ENCODE results near the gene MSLN.

MSLN gene

DNA sequence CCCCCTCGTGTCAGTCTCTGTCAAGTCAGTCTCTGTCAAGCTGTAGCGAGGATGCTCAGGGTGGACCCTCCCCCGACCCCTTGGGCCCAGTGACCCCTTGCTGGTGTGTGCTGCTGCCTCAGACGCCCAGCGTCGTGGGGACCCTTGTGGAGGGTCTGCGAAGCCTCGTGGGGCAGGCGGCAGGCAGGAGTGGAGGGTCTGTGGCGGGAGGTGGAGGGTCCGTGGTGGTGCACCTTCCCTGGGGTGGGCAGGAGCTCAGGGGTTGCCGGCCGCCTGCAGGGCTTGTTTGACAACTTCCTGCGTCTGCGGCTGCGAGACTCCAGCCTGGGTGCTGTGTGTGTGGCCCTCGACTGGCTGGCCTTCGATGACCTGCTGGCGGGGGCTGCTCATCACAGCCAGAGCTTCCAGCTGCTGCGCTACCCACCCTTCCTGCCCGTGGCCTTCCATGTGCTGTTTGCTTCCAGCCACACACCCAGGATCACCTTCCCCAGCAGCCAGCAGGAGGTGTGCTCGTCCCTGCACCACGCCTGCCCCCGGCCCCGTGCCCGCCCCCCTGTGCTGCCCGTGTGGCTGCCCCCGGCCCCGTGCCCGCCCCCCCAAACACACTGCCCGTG is 34.4 kb downstream of the MSLN start:
- DNase-seq: no peak

DNA sequence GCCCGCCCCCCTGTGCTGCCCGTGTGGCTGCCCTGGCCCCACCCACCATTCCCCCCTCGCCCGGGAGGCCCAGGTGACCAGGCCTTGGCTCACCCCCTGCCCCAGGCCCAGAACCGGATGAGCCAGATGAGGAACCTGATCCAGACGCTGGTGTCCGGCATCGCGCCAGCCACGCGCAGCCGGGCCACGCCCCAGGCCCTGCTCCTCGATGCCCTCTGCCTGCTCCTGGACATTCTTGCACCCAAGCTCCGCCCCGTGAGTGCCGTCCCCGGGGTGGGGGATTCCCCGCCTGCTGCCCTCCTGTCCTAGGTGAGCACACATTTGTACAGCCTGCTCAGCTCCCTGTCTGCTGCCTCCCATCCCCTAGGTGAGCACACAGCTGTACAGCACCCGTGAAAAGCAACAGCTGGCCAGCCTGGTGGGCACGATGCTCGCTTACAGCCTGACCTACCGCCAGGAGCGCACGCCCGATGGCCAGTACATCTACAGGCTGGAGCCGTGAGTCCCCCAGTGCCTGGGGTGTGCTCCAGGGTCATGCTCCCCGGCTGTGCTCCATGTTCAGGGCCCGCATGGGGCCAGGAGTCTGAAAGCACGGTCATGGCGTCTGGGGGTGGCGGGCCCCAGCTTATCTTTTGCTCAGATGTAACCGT is 35.2 kb downstream of the MSLN start:
- DNase-seq: no peak

DNA sequence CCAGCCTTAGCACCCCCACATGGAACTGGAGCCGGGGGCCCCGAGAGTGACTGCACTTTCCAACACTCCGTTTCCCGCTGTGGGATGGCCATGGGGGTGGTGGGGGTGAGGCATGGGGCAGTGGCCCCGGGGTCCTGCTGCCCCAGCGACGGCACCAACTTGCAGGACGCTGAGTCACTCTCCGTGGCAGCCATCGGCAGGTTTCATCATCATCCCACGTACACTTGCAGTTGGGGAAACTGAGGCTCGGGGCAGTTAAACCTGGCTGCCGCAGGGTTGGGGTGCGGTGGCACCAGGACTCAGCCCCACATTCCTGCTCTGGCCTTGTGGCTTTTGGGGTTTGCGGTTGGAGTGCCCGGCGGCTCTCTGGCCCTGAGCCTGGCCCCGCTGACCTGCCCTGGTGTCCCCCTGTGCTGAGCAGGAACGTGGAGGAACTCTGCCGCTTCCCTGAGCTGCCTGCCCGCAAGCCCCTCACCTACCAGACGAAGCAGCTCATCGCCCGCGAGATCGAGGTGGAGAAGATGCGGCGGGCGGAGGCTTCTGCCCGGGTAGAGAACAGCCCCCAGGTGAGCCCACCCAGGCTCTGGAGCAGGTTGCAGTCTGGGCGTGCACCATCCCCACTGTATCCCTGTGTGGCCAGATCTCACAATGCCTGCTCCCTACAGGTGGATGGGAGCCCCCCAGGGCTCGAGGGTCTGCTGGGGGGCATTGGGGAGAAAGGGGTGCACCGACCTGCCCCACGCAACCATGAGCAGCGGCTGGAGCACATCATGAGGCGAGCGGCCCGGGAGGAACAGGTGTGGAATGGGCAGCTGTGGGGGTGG is 36.0 kb downstream of the MSLN start:
- DNase-seq: no peak

DNA sequence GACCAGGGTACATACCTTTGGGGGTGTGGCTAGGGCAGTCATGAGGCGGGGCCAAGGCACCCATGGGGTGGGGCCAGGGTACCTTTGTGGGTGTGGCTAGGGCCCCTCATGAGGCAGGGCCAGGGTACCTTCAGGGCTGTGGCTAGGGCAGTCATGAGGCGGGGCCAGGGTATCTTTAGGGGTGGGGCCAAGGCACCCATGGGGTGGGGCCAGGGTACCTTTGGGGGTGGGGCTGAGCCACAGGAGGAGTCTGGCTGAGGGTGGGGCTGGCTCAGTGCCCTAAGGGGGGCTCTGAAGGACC is 36.5 kb downstream of the MSLN start:
- peak; percentile 66 for DNase-seq

DNA sequence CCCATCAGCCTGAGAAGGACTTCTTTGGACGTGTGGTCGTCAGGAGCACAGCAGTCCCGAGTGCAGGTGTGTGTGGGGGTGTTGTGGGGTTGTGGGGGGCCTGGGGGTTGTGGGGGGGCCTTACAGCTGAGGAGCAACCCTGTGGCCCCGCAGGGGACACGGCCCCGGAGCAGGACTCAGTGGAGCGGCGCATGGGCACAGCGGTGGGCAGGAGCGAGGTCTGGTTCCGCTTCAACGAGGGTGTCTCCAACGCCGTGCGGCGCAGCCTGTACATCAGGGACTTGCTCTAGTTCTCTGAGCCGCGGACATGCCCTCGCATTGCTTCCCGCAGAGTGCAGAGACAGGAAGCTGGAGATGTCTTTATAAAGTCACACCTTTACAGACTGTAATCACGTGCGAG is 37.2 kb downstream of the MSLN start:
- no peak for DNase-seq

DNA sequence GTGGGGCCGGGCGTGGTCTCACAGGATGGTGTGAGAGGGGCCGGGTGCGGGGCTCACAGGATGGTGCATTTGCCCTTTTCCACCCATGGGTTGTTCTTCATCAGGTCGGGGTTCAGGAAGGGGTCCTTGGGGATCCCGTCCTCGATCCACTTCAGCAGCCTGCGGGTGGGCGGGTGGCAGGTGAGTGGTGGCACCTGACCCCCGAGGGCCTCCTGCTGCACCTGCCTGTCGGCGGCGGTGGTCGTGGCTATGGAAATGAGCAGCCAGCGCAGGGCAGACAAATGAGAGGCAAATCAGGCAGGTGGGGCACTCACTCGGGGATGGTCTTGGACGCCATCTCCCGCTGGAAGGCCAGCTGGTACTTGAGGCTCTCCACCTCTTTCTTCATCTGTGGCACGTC is 38.1 kb downstream of the MSLN start:
- no peak for DNase-seq

DNA sequence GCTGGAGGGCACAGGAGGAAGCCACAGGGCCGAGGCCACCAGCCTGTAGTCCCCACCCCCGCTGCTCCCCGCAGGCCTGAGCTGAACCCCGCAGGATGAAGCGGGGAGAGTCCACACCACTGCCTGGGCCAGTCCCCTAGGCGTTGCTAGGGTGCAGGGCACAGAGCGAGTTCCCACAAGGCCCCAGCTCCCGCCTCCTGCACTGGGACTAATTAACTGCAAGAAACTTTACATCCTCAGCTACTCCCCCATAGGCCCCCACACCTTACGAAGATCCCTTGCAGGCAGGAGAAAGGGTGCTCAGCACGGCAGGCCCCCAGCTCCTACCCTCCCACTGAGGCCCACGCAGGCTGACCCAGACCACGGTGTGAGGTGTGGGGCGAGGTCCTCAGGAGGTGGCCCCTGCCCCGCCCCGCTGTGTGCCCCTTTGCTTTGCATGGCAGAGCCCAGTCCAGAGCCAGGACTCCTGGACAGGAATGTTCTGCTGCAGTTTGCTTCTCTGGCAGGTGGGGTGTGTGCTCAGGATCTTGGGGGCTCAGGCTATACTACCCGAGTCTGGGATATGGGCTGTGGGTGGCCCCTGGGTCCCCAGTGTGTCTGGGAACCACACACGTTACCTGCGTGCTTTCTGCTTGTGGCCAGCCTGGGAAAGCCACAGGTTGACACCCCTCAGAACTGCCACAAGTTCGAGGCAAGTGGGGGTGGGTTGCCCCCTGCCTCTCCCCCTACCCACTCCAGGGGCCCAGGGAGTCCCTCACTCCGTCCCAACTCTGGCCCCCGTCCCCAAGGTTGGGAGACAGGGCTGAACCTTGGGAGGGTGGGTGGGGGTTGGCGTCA is 38.8 kb downstream of the MSLN start:
- no peak for DNase-seq

DNA sequence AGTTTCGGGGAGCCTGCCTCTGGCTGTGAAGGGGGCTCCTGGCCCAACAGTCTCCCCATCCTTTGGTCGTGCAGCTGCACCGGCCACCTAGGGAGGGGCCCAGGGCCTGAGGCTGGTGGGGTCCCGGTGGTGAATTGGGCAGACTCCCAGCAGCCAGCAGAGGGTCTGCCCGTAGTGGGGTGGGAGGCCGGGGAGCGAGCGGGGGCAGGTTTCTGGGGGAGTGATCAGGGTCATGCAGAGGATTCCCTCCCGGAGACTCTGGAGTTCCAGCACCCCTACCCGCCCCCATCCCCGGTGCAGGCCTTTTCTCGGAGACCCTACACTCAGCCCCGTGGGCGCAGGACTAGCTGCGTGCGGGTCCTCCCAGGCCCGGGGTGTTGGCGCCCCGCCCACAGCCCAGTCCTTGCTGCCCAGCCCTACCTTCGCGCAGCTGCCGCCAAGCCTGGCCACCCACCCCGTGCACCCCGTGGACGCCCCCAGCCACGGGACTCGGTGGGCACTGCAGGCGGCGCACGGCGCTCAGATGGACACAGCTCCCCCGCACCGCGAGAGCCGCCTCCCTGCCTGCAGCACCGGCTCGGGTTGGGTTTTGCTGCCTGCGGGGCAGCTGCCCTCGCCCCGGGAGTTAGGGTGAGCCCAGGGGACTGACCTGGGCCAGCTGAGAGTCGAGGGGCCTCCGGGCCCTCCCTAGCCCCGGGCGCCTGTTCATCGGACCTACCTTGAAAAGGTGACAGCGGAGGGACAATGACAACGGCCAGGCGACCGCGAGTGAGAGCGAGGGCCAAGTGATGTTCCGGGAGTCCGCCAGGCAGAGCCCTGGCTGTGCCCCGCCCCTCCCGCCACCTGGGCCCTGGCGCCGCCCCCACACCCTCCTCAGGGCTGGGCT is 39.7 kb downstream of the MSLN start, which contains the start of gene GNG13:
Gene GNG13, minus strand, starts transcription at position 787 of the 886 bp plus-strand sequence. CDS start 1,657 bp downstream, outside the sequence.
- DNase-seq: no peak

DNA sequence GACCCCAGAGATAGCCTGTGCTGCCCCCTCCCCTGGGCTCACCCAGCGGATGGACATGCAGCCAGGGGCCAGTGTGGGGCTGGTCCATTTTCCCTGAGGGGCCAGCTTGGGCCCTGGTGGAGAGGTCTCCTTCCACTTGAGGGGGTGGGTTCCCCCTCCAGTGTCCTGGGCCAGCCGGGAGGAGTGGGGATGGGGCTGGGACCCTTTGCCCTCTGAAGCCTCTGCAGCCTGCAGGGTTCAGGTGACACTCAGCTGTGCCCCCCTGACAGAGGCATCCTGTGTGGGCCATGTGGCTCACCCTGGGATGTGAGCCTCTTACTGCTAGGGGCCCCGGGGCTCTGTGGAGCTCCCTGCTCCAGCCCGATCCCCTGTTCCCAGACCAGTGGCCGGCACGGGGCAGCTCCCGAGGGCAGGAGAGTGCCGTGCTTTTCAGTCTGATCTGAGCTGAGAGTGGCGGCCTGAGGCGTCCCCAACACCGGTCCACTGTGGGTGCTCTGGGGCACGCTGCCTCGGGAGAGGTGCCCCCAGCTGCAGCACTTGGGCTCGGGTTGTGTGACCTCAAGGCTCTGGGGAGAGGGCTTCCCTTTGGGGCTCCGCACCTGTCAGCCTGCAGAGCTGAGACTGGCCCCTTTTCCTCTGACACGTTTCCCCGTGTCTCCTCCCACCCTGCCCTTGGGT is 40.4 kb downstream of the MSLN start:
- DNase-seq: no peak

DNA sequence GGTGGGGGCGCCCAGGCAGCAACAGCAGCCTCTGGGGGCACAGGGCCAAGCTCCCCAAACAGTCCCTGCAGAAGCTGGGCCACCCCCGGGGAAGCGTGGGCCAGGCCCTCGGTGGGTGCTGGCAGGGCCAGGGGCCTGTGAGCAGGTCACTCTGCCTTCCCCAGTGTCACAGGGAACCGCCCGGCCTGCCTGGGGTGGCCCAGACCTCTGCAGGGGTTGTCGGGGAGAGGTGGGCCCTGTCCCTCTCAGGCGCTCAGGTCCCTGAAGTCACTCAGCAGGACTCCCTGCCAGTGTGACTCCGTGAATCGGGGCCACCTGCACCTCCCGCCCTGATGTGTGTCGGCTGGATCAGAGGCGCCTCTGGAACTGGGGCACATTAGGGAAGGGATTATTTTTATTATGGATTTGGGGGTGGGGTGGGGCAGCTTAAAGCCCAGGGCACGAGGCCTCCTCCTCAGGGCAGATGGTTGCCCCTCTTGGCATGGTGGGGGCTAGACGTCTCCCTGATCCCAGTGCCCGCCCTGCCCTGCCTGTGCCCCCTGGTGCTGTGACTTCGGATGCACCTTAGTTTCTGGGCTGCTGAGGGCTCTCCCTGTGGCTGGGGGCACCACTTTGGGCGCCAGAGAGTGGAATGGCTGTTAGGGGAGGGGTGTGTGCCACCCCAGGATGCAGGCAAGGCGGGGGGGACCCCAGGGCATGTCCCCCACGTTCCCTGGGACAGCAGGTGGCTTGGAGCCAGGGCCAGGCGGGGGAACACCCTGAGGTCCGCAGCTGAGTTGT is 41.2 kb downstream of the MSLN start:
- DNase-seq: no peak

DNA sequence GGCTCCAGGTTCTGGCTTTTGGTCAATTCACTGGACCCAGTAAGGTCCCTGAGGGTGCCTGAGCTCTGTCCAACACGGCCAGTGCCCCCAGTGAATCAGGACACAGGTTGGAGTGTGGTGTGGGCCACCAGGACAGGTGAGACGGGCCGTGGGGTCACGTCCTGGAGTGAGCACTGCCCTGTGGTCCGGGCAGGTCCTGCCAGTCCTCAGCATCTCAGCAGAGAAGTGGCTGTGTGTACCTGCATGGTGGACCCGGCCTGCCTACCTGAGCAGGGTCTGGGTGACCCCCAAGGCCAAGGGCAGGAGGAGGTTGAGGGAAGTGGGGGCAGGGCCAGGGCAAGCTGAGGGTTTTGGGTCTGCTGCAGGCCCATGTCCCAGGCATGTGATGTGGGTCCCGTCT is 41.9 kb downstream of the MSLN start:
- no peak for DNase-seq

DNA sequence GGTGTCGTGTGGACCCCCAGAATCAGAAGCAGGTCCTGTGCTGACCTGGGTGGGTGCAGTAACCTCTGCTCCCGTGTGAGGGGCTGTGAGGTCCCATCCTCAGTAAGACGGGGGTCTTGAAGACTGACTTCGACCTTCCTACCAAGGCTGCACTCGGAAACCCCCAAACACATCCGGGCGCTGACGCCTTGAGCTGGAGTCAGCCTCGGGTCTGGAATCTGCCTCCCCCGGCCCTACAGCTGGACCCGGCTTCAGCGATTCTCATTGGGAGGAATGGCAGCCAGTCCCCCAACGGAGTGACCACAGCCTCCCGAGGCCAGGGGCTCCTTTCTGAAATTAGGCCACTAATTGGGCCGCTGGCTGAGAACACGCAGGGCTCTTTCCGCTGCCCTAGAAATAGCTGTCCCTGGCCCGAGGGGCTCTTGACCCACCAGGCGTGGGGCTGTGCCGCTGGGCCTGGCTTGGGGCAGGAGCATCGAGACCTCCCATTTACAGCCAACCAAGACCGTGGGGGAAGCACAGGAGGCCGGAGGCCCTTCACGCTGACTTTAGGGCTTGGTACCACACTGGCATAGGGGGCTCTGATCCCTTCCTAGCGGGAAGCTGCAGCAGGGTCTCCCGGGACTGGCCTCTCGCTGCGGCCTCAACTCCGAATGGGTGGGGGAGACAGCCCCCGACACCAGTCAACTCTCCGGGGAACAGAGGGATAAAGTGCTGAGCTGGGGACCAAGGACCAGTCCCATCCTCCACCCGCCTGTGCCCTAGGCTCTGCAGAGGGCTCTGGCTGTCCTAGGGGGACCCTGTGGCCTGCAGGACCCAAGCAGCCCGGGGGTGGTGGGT is 42.6 kb downstream of the MSLN start:
- no peak for DNase-seq

DNA sequence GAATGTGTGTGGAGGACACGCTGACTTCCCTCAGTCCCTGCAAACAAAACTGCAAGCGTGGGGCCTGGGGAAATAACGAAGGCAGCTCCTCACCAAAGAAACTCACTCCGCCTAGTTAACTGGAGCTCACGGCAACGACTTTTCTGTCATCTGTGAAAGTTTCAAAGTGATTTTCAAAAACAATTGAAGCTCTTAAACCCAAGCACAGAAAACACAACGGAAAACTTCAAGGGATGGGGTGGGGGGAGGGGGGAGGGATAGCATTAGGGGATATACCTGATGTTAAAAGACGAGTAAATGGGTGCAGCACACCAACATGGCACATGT is 43.2 kb downstream of the MSLN start:
- DNase-seq: no peak

DNA sequence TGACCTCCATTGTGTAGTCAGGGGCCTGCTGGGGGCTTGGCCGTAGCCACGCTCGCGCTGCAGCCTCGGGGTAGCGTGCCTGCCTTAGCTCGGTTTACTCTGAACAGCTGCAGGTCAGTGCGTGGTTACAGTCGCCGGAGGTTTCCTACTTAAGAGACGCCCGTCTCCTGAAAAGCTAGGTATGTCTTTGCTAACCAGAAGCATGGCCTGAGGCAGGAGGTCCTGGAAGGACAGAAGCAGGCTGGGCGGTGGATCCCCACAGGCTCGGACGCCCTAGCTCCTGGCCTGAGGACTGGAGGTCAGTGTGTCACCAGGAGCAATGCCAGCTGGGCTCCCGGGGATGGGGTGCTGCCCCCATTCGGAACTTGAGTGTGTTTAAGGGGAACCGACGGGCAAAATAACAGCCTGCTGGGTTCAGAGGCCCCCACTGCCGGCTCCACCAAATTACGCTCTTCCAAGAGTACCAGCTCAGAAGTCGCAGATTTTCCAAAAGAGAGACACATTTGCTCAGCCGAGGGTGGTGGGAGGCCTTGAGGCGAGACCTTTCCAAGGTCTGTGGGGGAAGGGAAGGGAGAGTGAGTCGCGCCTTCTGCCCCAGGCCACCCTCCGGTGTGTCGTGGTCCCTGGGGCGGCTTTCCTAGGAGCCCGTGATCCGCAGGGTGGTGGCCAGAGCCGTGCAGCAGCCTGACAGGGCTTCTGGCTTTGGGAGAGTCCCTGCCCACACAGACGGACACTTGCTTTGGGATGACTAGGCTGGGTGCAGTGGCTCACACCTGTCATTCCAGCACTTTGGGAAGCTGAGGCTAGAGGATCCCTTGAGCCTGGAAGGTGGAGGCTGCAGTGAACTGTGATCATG is 43.9 kb downstream of the MSLN start:
- DNase-seq: no peak

DNA sequence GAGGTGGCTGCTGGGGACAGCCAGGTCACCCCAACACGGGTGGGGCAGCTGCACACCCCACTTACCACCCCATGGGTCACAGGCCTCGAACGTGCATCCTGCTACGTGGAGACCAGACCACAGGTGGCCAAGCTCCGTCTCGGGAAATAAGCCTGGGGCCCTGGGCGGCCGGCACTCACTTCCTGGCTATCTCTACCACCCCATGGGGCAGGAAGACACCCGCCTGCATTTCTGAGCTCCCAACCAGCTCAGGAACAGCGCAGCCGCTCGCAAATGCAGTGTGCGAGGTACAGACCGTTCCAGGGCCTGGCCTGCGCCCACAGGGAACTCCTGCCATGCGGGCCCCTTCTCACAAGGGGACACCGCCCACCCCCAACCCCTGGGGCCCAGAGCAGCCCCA is 44.9 kb downstream of the MSLN start:
- no peak for DNase-seq

DNA sequence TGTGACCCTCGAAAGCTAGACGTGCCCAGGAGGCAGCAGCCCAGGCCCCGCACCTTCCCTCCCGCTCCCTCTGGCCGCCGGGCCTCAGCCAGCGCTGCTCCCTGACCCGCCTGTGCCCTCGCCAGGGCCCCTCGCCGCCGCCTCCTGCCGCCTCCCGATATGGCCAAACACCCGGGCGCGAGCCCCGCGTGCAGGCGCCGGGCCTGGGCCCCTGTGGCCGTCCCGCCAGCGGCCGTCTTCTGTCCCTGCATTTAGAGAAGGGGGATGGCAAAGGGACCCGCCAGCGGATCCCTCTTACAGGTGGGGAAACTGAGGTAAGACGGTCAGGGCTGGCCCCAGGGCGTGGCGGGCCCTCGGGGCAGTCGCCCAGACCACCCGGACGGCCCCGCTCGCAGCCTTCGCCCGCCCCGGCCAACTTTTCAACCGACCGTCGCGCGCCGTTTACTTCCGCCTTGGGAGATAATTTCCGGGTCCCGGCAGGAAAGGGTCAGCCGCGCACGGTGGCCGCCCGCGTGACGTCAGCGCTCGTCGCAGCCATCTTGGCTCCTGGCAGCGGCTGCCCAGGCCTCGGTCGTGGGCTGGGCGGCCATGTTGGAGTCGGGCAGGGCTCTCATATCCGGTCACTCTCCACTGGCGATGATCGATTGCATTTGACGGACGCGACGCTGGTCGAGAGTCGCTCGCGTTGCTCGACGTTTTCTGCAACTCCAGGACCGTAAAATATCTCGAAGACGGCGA is 47.0 kb downstream of the MSLN start:
- peak; percentile 90 for DNase-seq

DNA sequence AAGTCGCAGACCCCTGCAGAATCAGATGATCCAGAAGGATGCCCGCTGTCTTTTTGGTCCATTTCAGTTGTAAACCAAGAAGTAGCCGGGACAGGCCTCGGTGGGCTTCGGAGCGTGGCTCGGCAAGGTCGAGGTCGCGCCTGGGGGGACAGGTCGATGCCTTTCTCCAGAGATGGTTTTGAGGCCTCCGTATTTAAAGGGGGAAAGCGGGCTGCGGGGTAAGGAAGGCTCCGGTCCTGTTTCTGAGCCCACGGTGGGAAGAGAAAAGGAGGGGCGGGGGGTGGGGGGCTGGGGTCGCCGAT is 47.5 kb downstream of the MSLN start:
- no peak for DNase-seq

DNA sequence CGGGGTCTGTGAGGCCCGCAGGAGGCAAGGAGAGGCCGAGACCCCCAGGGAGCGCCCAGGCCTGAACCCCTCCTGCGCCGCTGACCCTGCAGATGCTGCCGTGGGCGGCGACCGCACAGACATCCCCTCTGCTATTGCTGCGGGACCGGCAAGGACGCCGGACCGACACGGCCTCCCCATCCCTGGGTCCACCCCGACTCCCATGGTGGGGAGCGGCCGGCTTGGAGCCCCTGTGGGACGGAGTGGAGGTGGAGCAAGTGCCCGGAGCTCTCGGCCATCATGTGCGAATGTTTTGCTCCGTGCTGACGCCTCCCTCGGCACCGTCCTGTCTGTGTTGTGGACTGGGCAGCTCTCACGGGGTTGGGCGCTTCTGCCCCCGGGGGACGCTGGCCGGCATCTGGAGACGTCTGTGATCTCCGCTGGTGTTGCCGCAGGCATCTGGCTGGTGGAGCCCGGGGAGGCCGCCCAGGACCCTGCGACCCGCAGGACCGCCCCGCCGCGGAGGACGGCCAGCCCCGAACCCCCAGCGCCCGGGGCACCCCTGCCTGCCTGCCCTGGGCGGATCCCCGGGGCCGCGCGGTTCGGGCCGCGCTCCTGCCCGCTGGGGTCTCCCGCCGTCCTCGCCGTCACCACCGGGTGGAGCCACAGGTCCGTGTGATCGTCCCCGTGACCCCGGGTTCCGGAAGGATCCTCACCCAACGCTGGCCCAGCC is 52.8 kb downstream of the MSLN start:
- DNase-seq: peak; percentile 81
